Esophagus squamous epithelium (tissue), 5 donors: ENCODE results near the gene HPCAL1. TPM values are rescaled to one million over a fixed set of nuclear protein-coding genes. Genes with fewer than 3 reads are reported as not detected.
"Not testable (repeated sequence)": the region's sequence is repeated elsewhere in the genome, so short reads cannot be mapped to it uniquely, and the experiment has no call there.

Experiments
- DNase-seq: peaks from one replicate; lab custom pipeline; 2025; lab: John Stamatoyannopoulos, UW
- H3K27ac ChIP-seq, 4 donors: fragments of 200-600 bp; sonication (generic); one replicate each; pipeline ENCODE4 v1.5.1; 2016 to 2019; ENCODE audit warnings: mild to moderate bottlenecking in 1 of 4
- H3K27me3 ChIP-seq, 4 donors: fragments of 200-600 bp; sonication (generic); 1 replicate in 3 of 4; 2 replicates in 1 of 4; pipeline versions ENCODE4 v1.5.1 to v1.6.0; 2017 to 2021; ENCODE audit warnings: antibody characterized with exemption in 1 of 4
- H3K36me3 ChIP-seq, 3 donors: fragments of 200-600 bp; sonication (generic); one replicate each; pipeline ENCODE4 v1.5.1; 2016 to 2019
- H3K4me1 ChIP-seq, 3 donors: fragments of 200-600 bp; sonication (generic); one replicate each; pipeline ENCODE4 v1.5.1; 2017 to 2019
- H3K4me3 ChIP-seq, 4 donors: fragments of 200-600 bp; sonication (generic); 1 replicate in 3 of 4; 2 replicates in 1 of 4; pipeline ENCODE4 v1.5.1; 2016 to 2019; ENCODE audit warnings: mild to moderate bottlenecking in 2 of 4, moderate library complexity in 1 of 4
- H3K9me3 ChIP-seq, 3 donors: fragments of 200-600 bp; sonication (generic); one replicate each; pipeline ENCODE4 v1.5.1; 2016 to 2019
- POLR2A ChIP-seq, 4 donors: fragments of 450-650 bp; IDR thresholded peaks; one replicate each; pipeline ENCODE4 v1.6.1; 2017; ENCODE audit warnings: antibody characterized with exemption in 4 of 4, mild to moderate bottlenecking in 4 of 4, moderate library complexity in 3 of 4
- WGBS, 2 donors: methylation state at CpG; one replicate each; pipeline ENCODE4 v1.1.5; 2018; 5-methylcytosine and 5-hydroxymethylcytosine counted together
- intact Hi-C: fragments of 100-400 bp; cut with DNase I; formaldehyde crosslinking; loops from one replicate; pipeline ENCODE4 v1.15.0; 2022
- total RNA-seq, 4 donors: library from RNA; depleted of rRNA; stranded (reverse); fragments of >200 nt; gene quantifications; one replicate each; pipeline ENCODE4 v1.1.0, GENCODE V29; 2016
- TF ChIP-seq, protein P1 (sequence below), 6 experiments: fragments of 450-650 bp in 4 of 6; fragments of 200-600 bp in 2 of 6; sonication (generic) in 2 of 6; IDR thresholded peaks; one replicate each; pipeline ENCODE4 v1.5.1; 2016 to 2019; ENCODE audit warnings: antibody characterized with exemption in 6 of 6, mild to moderate bottlenecking in 4 of 6, moderate library complexity in 4 of 6
- donor health status: DM: yes; HTN: yes; CAD: no.

The HPCAL1 gene
- total RNA-seq, 4 donors from 2014 or later = 13.2 to 26.4 (median 20.5) TPM

DNA sequence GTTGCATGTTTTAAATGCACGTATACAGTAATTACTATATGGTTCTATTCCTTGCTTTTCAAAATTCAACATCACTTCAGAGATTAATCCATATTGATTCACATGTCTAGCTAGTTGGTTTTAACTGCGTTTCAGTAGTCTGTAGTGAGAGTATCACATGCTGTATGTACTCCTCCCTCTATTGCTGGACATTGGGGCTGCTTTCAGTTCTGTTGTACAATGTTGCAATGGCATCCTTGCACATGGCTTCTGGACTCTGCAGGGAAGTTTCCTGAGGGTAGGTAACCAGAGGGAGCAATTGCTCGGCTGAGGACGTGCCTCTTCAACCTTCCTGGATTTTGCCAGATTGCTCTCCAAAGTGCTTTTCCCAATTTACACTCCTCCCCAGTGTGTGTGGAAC, 10.7 kb upstream of the HPCAL1 start:
- 89 to 90% methylated on average over 4 of the region's 4 CpGs for WGBS, 2 donors
- DNase-seq = no peak
- TF ChIP-seq POLR2A (IDR thresholded peaks at IDR 0.05) = no peak
- TF ChIP-seq, protein P1, sequence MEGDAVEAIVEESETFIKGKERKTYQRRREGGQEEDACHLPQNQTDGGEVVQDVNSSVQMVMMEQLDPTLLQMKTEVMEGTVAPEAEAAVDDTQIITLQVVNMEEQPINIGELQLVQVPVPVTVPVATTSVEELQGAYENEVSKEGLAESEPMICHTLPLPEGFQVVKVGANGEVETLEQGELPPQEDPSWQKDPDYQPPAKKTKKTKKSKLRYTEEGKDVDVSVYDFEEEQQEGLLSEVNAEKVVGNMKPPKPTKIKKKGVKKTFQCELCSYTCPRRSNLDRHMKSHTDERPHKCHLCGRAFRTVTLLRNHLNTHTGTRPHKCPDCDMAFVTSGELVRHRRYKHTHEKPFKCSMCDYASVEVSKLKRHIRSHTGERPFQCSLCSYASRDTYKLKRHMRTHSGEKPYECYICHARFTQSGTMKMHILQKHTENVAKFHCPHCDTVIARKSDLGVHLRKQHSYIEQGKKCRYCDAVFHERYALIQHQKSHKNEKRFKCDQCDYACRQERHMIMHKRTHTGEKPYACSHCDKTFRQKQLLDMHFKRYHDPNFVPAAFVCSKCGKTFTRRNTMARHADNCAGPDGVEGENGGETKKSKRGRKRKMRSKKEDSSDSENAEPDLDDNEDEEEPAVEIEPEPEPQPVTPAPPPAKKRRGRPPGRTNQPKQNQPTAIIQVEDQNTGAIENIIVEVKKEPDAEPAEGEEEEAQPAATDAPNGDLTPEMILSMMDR (IDR thresholded peaks at IDR 0.05) = no peak
- Histone ChIP-seq H3K4me3 (no peak overlapping the region), H3K27me3 (no peaks in the 10 kb centered on the region), H3K4me1 (peaks cover 0 to under 1% (median under 1%) of the 10 kb centered on the region in 3 donors), H3K27ac (no peak overlapping the region), H3K36me3 (no peaks in the 10 kb centered on the region), H3K9me3 (no peaks in the 10 kb centered on the region)
- intact Hi-C loops = no loop called here

DNA sequence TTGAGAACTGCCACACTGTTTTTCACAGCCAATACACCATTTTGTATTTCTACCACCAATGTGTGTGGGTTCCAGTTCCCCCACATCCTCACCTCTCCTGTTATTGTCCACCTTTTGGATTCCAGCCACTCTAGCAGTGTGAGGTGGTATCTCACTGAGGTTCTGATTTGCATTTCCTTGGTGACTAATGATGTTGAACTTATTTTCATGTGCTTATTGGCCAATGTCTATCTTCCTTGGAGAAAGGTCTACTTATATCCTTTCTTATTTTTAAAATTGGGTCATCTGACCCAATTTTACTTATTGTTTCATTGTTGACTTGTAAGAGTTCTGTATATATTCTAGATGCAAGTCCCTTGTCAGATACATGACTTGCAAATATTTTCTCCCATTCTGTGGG, 9.1 kb upstream of the HPCAL1 start:
- Histone ChIP-seq H3K27ac (no peak overlapping the region), H3K27me3 (no peaks in the 10 kb centered on the region), H3K36me3 (no peaks in the 10 kb centered on the region), H3K4me1 (peaks cover 0 to 10% (median 4%) of the 10 kb centered on the region in 3 donors), H3K9me3 (no peaks in the 10 kb centered on the region), H3K4me3 (no peak overlapping the region)
- no peak for DNase-seq
- no peak for TF ChIP-seq POLR2A (IDR thresholded peaks at IDR 0.05)
- TF ChIP-seq, protein P1 (IDR thresholded peaks at IDR 0.05) = no peak
- intact Hi-C loops = no loop called here

DNA sequence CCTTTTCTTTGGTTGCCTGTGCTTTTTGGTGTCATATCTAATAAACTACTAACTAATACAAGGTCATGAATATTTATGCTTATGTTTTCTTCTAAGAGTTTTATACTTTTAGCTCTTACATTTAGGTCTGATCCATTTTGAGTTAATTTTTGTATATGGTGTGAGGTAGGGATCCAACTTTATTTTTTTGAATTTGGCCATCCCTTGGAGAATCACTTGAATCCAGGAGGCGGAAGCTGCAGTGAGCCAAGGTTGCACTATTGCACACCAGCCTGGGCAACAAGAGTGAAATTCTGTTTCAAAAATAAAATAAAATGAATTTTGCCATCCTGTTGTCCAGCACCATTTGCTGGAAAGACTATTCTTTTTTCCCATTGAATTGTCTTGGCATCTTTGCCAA, 8.6 kb upstream of the HPCAL1 start:
- no peak overlapping the region for H3K4me3 ChIP-seq

DNA sequence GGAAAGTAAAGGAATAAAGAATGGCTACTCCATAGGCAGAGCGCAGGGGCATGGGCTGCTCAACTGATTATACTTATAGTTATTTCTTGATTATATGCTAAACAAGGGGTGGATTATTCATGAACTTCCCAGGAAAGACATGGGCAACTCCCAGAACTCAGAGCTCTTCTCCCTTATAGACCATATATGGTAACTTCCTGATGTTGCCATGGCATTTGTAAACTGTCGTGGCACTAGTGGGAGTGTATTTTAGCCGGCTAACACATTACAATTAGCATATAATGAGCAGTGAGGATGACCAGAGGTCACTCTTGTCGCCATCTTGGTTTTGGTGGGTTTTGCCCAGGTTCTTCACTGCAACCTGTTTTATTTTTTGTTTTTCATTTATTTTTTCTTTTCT, 7.1 kb upstream of the HPCAL1 start:
- H3K27me3 ChIP-seq, H3K36me3 ChIP-seq, intact Hi-C loops, DNase-seq, H3K4me3 ChIP-seq, H3K9me3 ChIP-seq, H3K27ac ChIP-seq: not testable (repeated sequence)
- H3K4me1 ChIP-seq = peaks cover 0 to 10% (median 4%) of the 10 kb centered on the region in 3 donors
- 62 to 76% methylated on average over 3 to 4 of the region's 4 CpGs for WGBS, 2 donors

More for the DNA sequence above, 8.6 kb upstream of the HPCAL1 start:
- H3K27ac ChIP-seq = no peak overlapping the region
- no peaks in the 10 kb centered on the region for H3K36me3 ChIP-seq
- DNase-seq = no peak
- intact Hi-C loops = no loop called here
- H3K27me3 ChIP-seq = no peaks in the 10 kb centered on the region
- H3K4me1 ChIP-seq = peaks cover 0 to 10% (median 4%) of the 10 kb centered on the region in 3 donors
- no peak for TF ChIP-seq POLR2A (IDR thresholded peaks at IDR 0.05)
- TF ChIP-seq, protein P1 (IDR thresholded peaks at IDR 0.05) = no peak
- no peaks in the 10 kb centered on the region for H3K9me3 ChIP-seq
- WGBS, 2 donors = 94% methylated on average over 1 of the region's 1 CpG

DNA sequence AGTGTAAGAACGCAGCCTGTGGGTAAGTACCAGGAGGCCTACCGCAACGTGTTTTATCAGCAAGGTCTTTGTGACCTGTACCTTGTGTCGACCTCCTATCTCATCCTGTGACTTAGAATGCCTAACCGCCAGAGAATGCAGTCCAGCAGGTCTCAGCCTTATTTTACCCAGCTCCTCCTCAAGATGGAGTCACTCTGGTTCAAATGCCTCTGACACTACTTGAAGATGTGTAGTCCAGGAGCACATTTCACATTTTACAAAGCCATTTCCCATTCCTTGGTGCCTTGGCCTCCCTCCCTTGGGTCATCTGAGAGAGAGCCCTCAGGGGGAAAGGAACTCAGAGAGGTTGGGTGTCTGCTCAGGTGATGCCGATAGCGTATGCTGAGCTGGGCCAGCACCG, 6.6 kb upstream of the HPCAL1 start:
- TF ChIP-seq, protein P1 (IDR thresholded peaks at IDR 0.05) = no peak
- no peak for TF ChIP-seq POLR2A (IDR thresholded peaks at IDR 0.05)
- H3K4me1 ChIP-seq = peaks cover 0 to 10% (median 4%) of the 10 kb centered on the region in 3 donors
- DNase-seq = no peak
- no peaks in the 10 kb centered on the region for H3K36me3 ChIP-seq
- no peaks in the 10 kb centered on the region for H3K9me3 ChIP-seq
- intact Hi-C loops = no loop called here
- H3K27me3 ChIP-seq = no peaks in the 10 kb centered on the region
- 89 to 94% methylated on average over 6 to 8 of the region's 8 CpGs for WGBS, 2 donors
- H3K4me3 ChIP-seq = no peak overlapping the region
- H3K27ac ChIP-seq = no peak overlapping the region
